ENCODE measurements around the gene RIT1. TPM values are rescaled to one million over a fixed set of nuclear protein-coding genes. Genes with fewer than 3 reads are reported as not detected.

The RIT1 gene
- total RNA-seq, 1 experiment from 2014 or later, result 27.2 TPM

DNA sequence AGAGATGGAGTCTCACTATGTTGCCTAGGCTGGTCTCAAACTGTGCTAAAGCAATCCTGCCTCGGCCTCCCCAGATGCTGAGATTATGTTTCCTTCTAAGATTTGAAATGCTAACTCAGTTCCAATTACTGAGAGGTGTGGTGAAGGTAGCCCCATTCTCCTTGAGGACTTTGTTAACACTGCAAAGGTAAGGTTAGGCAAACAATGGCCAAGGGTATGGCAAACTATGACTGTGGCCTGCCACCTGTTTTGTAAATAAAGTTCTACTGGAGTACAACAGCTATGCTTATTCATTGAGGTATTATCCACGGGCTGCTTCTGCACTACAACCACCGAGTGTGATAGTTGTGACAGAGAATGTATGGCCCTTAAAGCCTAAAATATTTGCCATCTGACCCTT is 9.6 kb upstream of the RIT1 start (continued):
- TF ChIP-seq, protein P1, sequence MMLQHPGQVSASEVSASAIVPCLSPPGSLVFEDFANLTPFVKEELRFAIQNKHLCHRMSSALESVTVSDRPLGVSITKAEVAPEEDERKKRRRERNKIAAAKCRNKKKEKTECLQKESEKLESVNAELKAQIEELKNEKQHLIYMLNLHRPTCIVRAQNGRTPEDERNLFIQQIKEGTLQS (CRISPR knock-in tag; conservative IDR thresholded peaks at IDR 0.05), result no peak

- DNase-seq (ENCODE audit: low spot score), result no peak
Observed at GRCh38 chr1:155919801-155920200, 8.7 kb upstream of the RIT1 start.

DNA sequence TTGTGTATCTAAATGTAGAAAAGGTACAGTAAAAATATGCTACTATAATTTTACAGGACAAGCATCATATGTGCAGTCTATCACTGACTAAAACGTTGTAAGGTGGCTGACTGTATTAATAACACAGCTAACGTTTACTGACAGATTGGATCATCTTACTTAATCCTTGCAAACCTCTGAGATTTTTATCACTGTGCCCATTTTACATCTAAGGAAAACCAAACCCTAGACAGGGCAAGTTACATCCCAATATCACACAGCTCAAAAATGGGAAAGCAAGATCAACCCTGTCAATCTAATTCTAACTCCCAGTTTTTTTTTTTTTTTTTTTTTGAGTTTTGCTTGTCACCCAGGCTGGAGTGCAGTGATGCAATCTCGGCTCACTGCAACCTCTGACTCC is 7.5 kb upstream of the RIT1 start:
- ChIA-PET POLR2A (no interaction called here), CTCF (interaction anchor here (0.6 to 0.7 kb wide), 2 partner anchors 10 to 212 kb away, joined by 3 read pairs; no protein-coding TSS in a partner anchor)
- H3K27ac Mint-ChIP-seq, result no peak overlapping the region
- no peaks in the 10 kb centered on the region for H3K9me3 Mint-ChIP-seq
- H3K4me1 Mint-ChIP-seq, result no peaks in the 10 kb centered on the region
- no peaks in the 10 kb centered on the region for H3K27me3 Mint-ChIP-seq (ENCODE audit: low read depth)
- H3K36me3 Mint-ChIP-seq, result peaks cover 81% of the 10 kb centered on the region
- DNase-seq (ENCODE audit: low spot score) (no peak), ATAC-seq (no peak)
- H3K4me3 Mint-ChIP-seq, result no peak overlapping the region
- TF ChIP-seq ELF4 (CRISPR knock-in tag; IDR thresholded peaks at IDR 0.05; ENCODE audit: low read depth), result no peak
- TF ChIP-seq, protein P2, sequence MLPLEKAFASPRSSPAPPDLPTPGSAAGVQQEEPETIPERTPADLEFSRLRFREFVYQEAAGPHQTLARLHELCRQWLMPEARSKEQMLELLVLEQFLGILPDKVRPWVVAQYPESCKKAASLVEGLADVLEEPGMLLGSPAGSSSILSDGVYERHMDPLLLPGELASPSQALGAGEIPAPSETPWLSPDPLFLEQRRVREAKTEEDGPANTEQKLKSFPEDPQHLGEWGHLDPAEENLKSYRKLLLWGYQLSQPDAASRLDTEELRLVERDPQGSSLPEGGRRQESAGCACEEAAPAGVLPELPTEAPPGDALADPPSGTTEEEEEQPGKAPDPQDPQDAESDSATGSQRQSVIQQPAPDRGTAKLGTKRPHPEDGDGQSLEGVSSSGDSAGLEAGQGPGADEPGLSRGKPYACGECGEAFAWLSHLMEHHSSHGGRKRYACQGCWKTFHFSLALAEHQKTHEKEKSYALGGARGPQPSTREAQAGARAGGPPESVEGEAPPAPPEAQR (CRISPR knock-in tag; IDR thresholded peaks at IDR 0.05), result no peak
- TF ChIP-seq E2F1 (CRISPR knock-in tag; IDR thresholded peaks at IDR 0.05), result no peak
- TF ChIP-seq, protein P3, sequence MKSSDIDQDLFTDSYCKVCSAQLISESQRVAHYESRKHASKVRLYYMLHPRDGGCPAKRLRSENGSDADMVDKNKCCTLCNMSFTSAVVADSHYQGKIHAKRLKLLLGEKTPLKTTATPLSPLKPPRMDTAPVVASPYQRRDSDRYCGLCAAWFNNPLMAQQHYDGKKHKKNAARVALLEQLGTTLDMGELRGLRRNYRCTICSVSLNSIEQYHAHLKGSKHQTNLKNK (CRISPR knock-in tag; IDR thresholded peaks at IDR 0.05), result no peak
- TF ChIP-seq, protein P4, sequence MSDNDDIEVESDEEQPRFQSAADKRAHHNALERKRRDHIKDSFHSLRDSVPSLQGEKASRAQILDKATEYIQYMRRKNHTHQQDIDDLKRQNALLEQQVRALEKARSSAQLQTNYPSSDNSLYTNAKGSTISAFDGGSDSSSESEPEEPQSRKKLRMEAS (CRISPR knock-in tag; IDR thresholded peaks at IDR 0.05), result no peak
- TF ChIP-seq, protein P5, sequence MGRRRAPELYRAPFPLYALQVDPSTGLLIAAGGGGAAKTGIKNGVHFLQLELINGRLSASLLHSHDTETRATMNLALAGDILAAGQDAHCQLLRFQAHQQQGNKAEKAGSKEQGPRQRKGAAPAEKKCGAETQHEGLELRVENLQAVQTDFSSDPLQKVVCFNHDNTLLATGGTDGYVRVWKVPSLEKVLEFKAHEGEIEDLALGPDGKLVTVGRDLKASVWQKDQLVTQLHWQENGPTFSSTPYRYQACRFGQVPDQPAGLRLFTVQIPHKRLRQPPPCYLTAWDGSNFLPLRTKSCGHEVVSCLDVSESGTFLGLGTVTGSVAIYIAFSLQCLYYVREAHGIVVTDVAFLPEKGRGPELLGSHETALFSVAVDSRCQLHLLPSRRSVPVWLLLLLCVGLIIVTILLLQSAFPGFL (CRISPR knock-in tag; IDR thresholded peaks at IDR 0.05; ENCODE audit: borderline replicate concordance), result no peak
- no peak for TF ChIP-seq ETV6 (CRISPR knock-in tag; IDR thresholded peaks at IDR 0.05)

More at GRCh38 chr1:155919801-155920200, 8.7 kb upstream of the RIT1 start:
- no peak overlapping the region for H3K27ac Mint-ChIP-seq
- peaks cover 74% of the 10 kb centered on the region for H3K36me3 Mint-ChIP-seq
- no peak overlapping the region for H3K4me3 Mint-ChIP-seq
- H3K9me3 Mint-ChIP-seq, result no peaks in the 10 kb centered on the region
- ATAC-seq, result no peak
- ChIA-PET POLR2A (no interaction called here), CTCF (no interaction called here)
- TF ChIP-seq PRRX2 (CRISPR knock-in tag; IDR thresholded peaks at IDR 0.05), result no peak
- no peak for TF ChIP-seq ETV6 (CRISPR knock-in tag; IDR thresholded peaks at IDR 0.05)
- 0 out of 2 replicates have a peak, but pooled peaks have one; percentile 7 for TF ChIP-seq HMGA2 (CRISPR knock-in tag; IDR thresholded peaks at IDR 0.05)
- no peak for TF ChIP-seq ZBTB43 (CRISPR knock-in tag; IDR thresholded peaks at IDR 0.05)
- no peak for TF ChIP-seq ZNF532 (CRISPR knock-in tag; IDR thresholded peaks at IDR 0.05; ENCODE audit: borderline replicate concordance)
- TF ChIP-seq TEAD1 (CRISPR knock-in tag; IDR thresholded peaks at IDR 0.05), result no peak
- no peak for TF ChIP-seq CDX4 (CRISPR knock-in tag; IDR thresholded peaks at IDR 0.05; ENCODE audit: borderline replicate concordance)
- H3K27me3 Mint-ChIP-seq (ENCODE audit: low read depth), result no peaks in the 10 kb centered on the region
- no peaks in the 10 kb centered on the region for H3K4me1 Mint-ChIP-seq

Data from WTC11 (cell line).